Activated CD8-positive, alpha-beta memory T cell treated with anti-CD3 and anti-CD28 coated beads for 48 hours (primary cell): ENCODE data around the gene POLR2E.

Source experiments
- DNase-seq, 3 experiments: peaks; one replicate each; pipeline ENCODE4 v3.0.0-alpha.2; 2020; ENCODE audit warnings: low read depth in 2 of 3, low spot score in 2 of 3

POLR2E gene

DNA sequence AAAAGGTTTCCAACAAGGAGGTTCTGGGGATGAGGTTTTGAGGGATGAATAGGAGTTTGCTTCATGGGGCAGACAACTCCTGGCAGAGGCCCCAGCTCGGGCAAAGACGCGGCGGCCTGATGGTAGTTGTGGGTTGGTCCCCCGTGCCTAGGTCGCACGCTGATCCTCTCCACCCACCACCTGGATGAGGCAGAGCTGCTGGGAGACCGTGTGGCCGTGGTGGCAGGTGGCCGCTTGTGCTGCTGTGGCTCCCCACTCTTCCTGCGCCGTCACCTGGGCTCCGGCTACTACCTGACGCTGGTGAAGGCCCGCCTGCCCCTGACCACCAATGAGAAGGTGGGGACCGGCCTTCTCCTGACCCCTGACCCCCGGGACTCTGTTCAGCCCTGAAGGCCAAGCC, 43.4 kb downstream of the POLR2E start:
- no peak for DNase-seq

DNA sequence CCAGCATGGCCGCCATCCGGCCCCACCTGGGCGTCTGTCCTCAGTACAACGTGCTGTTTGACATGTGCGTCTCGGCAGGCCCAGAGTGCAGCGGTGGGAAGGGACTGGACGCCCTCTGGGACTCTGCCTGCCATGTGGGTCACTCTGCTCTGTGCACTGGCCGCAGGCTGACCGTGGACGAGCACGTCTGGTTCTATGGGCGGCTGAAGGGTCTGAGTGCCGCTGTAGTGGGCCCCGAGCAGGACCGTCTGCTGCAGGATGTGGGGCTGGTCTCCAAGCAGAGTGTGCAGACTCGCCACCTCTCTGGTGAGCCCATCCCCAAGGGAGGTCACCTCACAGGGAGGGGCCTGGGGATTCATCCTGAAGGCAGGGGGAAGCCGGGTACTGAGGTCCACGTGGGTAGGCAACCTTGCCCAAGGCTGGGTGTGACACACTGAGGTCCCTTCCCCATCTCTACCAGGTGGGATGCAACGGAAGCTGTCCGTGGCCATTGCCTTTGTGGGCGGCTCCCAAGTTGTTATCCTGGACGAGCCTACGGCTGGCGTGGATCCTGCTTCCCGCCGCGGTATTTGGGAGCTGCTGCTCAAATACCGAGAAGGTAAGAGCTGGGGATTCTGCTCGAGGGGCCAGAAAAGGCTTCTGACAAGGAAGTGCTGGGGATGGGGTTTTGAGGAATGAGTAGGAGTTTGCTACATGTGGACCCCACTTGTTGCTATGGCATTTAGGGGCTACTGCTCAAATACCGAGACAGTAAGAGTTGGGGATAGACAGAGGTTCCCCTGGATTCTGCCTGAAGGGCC, 44.0 kb downstream of the POLR2E start:
- DNase-seq: no peak

DNA sequence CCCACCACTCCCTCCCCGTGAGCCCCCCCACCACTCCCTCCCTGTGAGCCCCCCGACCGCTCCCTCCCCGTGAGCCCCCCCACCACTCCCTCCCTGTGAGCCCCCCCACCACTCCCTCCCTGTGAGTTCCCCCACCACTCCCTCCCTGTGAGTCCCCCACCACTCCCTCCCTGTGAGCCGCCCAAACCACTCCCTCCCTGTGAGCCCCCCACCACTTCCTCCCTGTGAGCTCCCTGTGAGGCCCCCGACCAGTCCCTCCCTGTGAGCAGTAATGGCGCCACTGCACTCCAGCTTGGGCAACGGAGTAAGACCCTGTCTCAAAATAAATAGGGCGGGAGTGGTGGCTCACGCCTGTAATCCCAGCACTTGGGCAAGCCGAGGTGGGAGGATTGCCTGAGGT, 45.4 kb downstream of the POLR2E start:
- DNase-seq: no peak

DNA sequence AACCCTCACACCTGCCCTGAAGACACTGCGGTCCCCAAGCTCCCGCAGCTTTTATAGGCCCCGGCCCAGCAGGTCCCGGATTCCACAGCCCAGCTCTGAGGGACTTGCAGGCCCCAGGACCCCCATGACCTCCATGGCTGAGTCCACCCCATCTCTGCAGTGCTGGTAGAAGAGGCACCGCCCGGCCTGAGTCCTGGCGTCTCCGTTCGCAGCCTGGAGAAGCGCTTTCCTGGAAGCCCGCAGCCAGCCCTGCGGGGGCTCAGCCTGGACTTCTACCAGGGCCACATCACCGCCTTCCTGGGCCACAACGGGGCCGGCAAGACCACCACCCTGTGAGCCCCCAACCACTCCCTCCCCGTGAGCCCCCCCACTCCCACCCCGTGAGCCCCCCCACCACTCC, 46.1 kb downstream of the POLR2E start:
- no peak for DNase-seq

DNA sequence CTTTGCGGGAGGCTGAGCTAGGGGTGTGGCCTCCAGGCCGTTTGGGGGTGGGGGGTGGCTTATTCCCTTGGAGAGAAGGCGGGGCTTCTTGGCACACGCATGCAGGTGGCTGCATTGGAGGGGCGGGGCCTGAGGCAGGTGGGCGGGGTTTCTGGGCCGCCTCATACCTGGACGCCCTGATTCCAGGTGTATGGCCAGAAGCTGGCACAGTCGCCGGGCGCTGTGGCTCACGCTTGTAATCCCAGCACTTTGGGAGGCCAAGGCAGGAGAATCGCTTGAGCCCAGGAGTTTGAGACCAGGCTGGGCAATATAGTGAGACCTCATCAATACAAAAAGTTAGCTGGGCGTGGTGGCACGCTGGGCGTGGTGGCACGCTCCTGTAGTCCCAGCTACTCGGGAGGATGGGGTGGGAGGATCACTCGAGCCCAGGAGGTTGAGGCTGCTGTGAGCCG, 47.5 kb downstream of the POLR2E start:
- DNase-seq: no peak

DNA sequence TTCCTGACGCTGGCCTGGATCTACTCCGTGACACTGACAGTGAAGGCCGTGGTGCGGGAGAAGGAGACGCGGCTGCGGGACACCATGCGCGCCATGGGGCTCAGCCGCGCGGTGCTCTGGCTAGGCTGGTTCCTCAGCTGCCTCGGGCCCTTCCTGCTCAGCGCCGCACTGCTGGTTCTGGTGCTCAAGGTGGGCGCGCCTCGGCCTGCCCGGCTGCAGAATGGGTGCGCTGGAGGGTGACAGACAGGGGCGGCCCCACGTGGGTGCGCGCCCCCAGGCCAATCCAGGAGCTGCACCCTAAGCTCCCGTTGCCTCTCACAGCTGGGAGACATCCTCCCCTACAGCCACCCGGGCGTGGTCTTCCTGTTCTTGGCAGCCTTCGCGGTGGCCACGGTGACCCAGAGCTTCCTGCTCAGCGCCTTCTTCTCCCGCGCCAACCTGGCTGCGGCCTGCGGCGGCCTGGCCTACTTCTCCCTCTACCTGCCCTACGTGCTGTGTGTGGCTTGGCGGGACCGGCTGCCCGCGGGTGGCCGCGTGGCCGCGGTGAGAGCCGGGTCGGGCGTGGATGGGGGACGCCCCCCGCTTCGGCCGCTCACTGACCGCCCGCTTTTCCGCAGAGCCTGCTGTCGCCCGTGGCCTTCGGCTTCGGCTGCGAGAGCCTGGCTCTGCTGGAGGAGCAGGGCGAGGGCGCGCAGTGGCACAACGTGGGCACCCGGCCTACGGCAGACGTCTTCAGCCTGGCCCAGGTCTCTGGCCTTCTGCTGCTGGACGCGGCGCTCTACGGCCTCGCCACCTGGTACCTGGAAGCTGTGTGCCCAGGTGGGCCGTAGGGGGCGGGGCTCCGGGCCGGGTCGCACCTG, 48.1 kb downstream of the POLR2E start:
- no peak for DNase-seq

DNA sequence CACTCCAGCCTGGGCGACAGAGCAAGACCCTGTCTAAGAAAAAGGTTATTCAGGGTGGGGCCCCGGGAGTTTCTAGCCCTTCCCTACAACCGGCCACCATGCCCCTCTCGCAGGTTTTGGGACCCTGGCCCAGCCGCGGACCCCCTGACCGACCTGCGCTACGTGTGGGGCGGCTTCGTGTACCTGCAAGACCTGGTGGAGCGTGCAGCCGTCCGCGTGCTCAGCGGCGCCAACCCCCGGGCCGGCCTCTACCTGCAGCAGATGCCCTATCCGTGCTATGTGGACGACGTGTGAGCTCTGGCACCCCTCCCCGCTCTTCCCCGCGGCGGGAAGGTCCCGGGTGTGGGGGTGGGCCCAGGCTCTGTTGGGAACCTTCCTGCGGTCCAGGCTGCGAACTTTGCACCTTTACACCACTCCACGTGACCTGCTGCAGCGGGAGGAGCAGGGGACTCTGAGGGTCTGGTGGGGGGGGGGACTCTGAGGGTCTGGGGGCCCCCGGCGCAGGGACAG, 49.0 kb downstream of the POLR2E start:
- no peak for DNase-seq

DNA sequence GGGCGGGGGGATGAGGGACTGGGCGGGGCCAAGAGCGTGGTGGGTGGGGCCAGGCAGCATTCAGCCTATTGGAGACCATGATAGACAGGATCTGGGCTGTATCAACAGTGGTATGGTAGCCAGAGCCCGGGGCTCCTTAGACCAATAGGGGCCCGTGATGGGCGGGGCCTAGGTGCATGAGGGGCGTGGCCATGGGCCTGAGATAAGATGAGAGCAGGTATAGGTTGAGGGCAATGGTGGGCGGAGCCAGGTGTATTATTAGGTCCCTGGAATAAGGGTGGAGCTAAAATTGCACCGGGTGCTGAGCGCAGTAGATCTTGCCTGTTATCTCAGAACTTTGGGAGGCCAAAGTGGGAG, 50.0 kb downstream of the POLR2E start:
- no peak for DNase-seq

DNA sequence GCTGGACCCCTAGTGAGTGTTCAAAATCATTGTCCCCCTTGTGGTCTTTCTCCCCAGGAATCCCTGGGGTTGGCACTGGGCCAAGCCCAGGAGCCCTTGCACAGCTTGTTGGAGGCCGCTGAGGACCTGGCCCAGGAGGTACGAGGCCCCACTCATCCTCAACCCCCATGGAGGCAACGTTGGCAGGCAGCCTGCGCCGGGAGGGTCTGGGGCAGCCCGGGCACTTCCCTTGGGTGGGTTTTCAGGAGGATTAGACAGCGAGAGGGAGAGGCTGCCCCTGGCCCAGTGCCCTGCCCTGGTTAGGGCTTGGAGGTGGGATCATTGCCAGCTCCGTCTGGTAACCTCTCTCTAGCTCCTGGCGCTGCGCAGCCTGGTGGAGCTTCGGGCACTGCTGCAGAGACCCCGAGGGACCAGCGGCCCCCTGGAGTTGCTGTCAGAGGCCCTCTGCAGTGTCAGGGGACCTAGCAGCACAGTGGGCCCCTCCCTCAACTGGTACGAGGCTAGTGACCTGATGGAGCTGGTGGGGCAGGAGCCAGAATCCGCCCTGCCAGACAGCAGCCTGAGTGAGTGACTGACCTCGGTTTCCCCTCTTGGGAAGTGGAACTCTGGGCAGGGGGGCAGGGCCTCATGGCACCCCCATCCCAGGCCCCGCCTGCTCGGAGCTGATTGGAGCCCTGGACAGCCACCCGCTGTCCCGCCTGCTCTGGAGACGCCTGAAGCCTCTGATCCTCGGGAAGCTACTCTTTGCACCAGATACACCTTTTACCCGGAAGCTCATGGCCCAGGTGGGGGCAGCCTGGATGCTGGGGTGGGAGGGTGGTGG, 52.3 kb downstream of the POLR2E start:
- DNase-seq: no peak

DNA sequence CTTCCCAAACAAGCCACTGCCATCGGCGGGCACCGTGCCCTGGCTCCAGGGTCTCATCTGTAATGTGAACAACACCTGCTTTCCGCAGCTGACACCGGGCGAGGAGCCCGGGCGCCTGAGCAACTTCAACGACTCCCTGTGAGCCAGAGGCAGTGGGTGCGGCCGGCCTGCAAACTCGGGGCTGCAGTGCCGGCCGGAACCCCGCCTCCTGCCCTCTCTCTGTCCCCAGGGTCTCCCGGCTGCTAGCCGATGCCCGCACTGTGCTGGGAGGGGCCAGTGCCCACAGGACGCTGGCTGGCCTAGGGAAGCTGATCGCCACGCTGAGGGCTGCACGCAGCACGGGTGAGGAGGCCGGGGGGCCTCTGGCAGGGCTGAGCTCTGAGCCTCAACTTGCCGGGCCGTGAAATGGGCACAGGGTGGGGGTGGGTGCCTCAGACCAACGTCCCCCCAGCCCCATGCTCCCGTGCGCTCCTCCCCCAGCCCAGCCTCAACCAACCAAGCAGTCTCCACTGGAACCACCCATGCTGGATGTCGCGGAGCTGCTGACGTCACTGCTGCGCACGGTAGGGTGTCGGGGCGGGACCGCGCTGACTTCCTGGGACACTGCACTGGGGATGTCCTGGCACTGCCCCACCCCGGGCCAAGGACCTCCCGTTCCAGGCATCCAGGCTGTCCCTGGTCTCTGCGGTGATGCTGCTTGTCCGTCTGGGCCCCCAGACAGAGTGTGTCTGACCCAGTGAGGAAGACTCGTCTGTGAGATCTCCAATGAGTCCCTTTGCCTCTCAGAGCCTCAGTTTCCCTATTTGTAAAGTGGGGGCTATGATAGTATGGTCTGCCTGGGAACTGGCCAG, 53.1 kb downstream of the POLR2E start:
- no peak for DNase-seq

DNA sequence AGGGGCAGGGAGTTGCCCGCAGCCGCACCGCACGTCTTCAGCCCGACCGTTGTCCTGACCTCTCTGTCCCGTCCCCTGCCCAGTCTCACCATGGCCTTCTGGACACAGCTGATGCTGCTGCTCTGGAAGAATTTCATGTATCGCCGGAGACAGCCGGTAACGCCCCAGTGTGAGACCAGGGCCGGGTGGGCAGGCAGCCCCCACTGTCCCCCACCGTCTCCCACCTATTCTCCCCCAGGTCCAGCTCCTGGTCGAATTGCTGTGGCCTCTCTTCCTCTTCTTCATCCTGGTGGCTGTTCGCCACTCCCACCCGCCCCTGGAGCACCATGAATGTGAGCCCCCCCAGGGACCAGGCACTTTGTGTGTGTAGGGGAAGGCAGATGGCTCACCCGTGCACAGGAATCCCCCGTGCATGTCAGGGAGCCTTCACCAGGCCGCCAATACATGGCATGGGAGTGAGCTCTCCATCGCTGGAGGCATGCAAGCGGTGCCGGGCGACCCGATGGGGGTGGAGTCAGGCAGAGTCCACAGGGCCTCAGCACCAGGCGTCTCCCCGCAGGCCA, 53.8 kb downstream of the POLR2E start:
- no peak for DNase-seq

DNA sequence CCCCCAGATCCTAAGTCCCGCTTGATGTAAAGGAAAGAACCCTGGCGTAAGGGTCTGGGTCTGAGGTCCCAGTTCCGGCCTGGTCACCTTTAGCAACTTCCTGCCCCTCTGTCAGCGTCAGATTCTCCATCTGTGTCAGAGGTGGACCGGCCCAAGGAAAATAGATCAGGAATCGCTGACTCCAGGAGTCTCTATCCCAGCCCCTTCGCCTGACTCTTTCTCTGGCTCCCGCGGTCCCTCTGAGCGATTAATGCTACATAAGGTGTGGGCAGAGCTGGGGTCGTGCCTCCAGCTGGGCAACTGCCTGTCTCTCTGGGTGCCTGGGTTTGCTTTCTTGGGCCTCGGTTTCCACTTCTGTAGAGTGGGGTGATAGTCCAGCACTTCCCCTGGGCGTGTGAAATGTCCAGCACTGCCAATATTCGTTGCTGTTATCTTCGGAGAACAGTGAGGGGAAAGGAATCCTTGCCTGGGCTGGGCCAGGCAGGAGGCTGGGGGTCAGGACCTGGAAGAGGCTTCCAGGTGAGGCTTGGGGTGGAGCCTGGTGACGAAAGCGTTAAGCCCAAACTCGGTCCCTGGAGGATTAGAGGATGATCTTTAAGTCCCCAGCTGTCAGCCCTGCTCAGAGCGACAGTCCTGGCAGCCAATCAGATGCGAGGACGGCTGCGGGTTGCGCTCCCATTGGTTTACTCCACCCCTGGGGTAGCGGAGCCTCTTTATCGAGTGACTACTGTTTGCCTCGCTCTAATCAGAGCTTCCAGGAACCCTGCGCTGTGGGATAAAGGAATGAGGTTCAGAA, 54.5 kb downstream of the POLR2E start:
- DNase-seq: peak in 2 of 3 experiments; percentile 72 to 85

DNA sequence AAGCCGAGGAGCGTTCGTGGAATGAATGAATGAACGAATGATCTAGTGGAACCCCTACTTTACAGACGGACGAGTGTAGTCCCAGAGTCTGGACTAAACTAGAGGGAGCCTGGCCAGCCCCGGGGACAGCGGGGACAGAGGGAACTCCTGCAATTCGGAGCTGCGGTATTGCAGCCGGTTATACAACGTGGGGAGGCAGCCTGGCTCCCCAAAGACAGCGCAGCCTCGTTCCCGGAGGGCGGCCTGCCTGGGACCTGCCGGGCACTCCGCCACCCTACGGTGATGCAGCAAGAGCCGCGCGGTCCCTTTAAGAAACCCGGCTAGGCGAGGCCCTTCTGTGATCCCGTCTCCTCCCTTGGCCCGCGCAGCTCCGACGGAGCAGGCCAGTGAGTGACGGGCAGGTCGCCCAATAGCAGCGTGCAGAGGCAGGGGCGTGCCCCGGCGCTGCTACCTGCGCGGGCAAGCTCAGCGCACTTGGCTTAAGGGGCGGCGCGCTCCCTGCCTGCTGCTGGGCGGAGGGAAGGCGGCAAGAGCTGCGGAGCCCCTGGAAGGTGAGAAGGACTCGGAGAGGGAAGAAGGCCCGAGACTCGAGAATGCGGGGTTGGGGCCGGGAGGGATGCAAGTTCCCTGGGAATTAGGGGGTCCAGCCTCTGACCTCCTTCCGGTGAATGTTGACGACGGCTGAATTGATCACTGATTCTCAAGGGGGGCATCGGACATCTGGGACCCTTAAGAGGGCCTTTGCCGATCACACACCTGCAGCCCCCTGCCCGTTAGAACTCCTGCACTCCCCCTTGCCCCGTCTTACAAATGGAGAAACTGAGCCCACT, 55.3 kb downstream of the POLR2E start, which contains the start of gene ABCA7:
TSS of gene ABCA7 (plus strand) at position 462 of the 830 bp plus-strand sequence. CDS start 1,255 bp downstream, outside the sequence.
- peak; percentile 98 to 99 (median 98) for DNase-seq

DNA sequence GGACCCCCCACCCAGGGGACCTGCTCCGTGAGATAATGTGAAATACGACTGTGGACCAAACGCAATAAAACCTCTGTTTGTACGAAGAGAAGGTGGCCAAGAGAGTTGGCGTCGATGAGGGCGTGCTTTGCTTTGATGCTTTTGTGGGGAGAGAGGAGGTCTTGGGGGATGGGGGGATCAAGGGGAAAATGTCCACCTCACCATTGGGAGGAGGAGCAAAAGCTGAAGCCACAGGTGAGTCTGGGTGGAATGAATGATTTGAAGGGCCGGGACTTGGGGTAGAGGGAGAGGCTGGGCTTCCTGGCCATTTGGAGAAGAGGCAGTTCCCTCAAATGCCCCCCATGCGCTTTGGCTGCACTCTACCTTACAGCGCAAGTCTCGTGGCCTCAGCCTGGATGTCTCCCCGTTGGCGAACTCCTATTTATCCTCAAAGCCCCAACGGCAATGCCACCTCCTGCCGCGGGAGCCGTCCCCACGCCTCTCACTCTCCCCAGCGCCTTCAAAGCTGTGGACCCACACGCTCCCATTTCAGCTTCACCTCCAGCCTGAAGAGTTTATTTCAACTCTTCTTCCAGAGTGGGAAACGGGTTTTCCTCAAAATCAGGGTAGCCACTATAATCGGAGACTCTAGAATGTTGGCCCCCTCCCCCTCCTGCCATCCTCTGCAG, 56.1 kb downstream of the POLR2E start:
- DNase-seq: no peak

DNA sequence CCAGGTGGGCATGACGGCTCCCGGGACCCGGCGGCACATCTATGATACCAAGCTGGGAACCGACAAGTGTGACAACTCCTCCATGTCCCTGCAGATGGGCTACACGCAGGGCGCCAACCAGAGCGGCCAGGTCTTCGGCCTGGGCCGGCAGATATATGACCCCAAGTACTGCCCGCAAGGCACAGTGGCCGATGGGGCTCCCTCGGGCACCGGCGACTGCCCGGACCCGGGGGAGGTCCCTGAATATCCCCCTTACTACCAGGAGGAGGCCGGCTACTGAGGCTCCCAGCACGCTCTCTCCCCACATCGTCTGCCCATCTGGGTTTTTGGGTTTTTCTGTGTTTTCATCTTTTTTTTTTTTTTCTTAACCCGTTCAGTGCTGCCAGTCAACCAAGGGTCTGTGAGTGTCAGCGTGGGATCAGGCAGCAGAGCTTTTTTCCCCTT, 57.5 kb downstream of the POLR2E start:
- DNase-seq: no peak
